Ascending aorta (tissue), 2 donors: ENCODE results near the gene CCDC174. TPM values are rescaled to one million over a fixed set of nuclear protein-coding genes. Genes with fewer than 3 reads are reported as not detected.

Experiments used
- DNase-seq, 2 donors: peaks; one replicate each; pipeline ENCODE4 v3.0.0-alpha.2; 2019; ENCODE audit warnings: low spot score in 2 of 2
- H3K27ac ChIP-seq, 2 donors: fragments of 200-600 bp; sonication (generic); one replicate each; pipeline ENCODE4 v1.5.1; 2016 to 2017; ENCODE audit warnings: mild to moderate bottlenecking in 1 of 2
- H3K27me3 ChIP-seq: fragments of 200-600 bp; sonication (generic); one replicate; pipeline ENCODE4 v1.5.1; 2017
- H3K36me3 ChIP-seq, 2 donors: fragments of 200-600 bp; sonication (generic); one replicate each; pipeline ENCODE4 v1.5.1; 2016
- H3K4me1 ChIP-seq, 2 donors: fragments of 200-600 bp; sonication (generic); one replicate each; pipeline ENCODE4 v1.5.1; 2016 to 2017; ENCODE audit warnings: mild to moderate bottlenecking in 1 of 2
- H3K4me3 ChIP-seq, 2 donors: fragments of 200-600 bp; sonication (generic); one replicate each; pipeline ENCODE4 v1.5.1; 2016 to 2017; ENCODE audit warnings: mild to moderate bottlenecking in 1 of 2
- H3K9me3 ChIP-seq, 2 donors: fragments of 200-600 bp; sonication (generic); one replicate each; pipeline ENCODE4 v1.5.1; 2016
- intact Hi-C: fragments of 100-400 bp; cut with DNase I; formaldehyde crosslinking; loops from one replicate; pipeline ENCODE4 v1.15.1; 2023
- total RNA-seq: library from RNA; depleted of rRNA; stranded (reverse); fragments of >200 nt; gene quantifications from one replicate; pipeline ENCODE4 v1.1.0, GENCODE V29; 2016
- TF ChIP-seq, protein P1 (sequence below), 3 experiments: fragments of 200-600 bp in 2 of 3; fragments of 450-650 bp in 1 of 3; sonication (generic) in 2 of 3; IDR thresholded peaks; one replicate each; pipeline ENCODE4 v1.5.1; 2016 to 2019; ENCODE audit warnings: antibody characterized with exemption in 3 of 3, mild to moderate bottlenecking in 1 of 3, moderate library complexity in 1 of 3

CCDC174 gene
- total RNA-seq, 1 donor from 2014 or later = 5.5 TPM

- Histone ChIP-seq H3K4me1 (no peaks in the 10 kb centered on the region), H3K27me3 (no peaks in the 10 kb centered on the region), H3K36me3 (no peaks in the 10 kb centered on the region), H3K4me3 (no peak overlapping the region), H3K9me3 (no peaks in the 10 kb centered on the region), H3K27ac (no peak overlapping the region)
- intact Hi-C loops = no loop called here
- no peak for DNase-seq
- TF ChIP-seq, protein P1, sequence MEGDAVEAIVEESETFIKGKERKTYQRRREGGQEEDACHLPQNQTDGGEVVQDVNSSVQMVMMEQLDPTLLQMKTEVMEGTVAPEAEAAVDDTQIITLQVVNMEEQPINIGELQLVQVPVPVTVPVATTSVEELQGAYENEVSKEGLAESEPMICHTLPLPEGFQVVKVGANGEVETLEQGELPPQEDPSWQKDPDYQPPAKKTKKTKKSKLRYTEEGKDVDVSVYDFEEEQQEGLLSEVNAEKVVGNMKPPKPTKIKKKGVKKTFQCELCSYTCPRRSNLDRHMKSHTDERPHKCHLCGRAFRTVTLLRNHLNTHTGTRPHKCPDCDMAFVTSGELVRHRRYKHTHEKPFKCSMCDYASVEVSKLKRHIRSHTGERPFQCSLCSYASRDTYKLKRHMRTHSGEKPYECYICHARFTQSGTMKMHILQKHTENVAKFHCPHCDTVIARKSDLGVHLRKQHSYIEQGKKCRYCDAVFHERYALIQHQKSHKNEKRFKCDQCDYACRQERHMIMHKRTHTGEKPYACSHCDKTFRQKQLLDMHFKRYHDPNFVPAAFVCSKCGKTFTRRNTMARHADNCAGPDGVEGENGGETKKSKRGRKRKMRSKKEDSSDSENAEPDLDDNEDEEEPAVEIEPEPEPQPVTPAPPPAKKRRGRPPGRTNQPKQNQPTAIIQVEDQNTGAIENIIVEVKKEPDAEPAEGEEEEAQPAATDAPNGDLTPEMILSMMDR (IDR thresholded peaks at IDR 0.05) = no peak
Measured at GRCh38 chr3:14703791-14704190, 52.2 kb downstream of the CCDC174 start.

- H3K27me3 ChIP-seq = no peaks in the 10 kb centered on the region
- no peak overlapping the region for H3K27ac ChIP-seq
- no peak overlapping the region for H3K4me3 ChIP-seq
- no peaks in the 10 kb centered on the region for H3K36me3 ChIP-seq
- intact Hi-C loops = no loop called here
- DNase-seq = no peak
- TF ChIP-seq, protein P1 (IDR thresholded peaks at IDR 0.05) = no peak
- no peaks in the 10 kb centered on the region for H3K9me3 ChIP-seq
- no peaks in the 10 kb centered on the region for H3K4me1 ChIP-seq
Measured at GRCh38 chr3:14706096-14706495, 54.5 kb downstream of the CCDC174 start.

GRCh38 chr3:14716591-14716990, 65.0 kb downstream of the CCDC174 start:
- no peaks in the 10 kb centered on the region for H3K36me3 ChIP-seq
- TF ChIP-seq, protein P1 (IDR thresholded peaks at IDR 0.05) = no peak
- no peaks in the 10 kb centered on the region for H3K27me3 ChIP-seq
- no peaks in the 10 kb centered on the region for H3K4me1 ChIP-seq
- no peak overlapping the region for H3K27ac ChIP-seq
- peaks cover 0 to 6% of the 10 kb centered on the region in 2 donors for H3K9me3 ChIP-seq
- H3K4me3 ChIP-seq = no peak overlapping the region
- DNase-seq = no peak
- intact Hi-C loops = no loop called here

GRCh38 chr3:14717307-14717706, 65.7 kb downstream of the CCDC174 start:
- no peak for DNase-seq
- Histone ChIP-seq H3K36me3 (no peaks in the 10 kb centered on the region), H3K27me3 (no peaks in the 10 kb centered on the region), H3K27ac (no peak overlapping the region), H3K4me3 (no peak overlapping the region), H3K4me1 (no peaks in the 10 kb centered on the region), H3K9me3 (peaks cover 0 to 3% of the 10 kb centered on the region in 2 donors)
- intact Hi-C loops = no loop called here
- TF ChIP-seq, protein P1 (IDR thresholded peaks at IDR 0.05) = no peak

- intact Hi-C loops = no loop called here
- no peaks in the 10 kb centered on the region for H3K4me1 ChIP-seq
- H3K4me3 ChIP-seq = no peak overlapping the region
- TF ChIP-seq, protein P1 (IDR thresholded peaks at IDR 0.05) = no peak
- no peak overlapping the region for H3K27ac ChIP-seq
- H3K9me3 ChIP-seq = no peaks in the 10 kb centered on the region
- no peak for DNase-seq
- no peaks in the 10 kb centered on the region for H3K36me3 ChIP-seq
- H3K27me3 ChIP-seq = no peaks in the 10 kb centered on the region
Measured at GRCh38 chr3:14718539-14718938, 67.0 kb downstream of the CCDC174 start.

GRCh38 chr3:14719006-14719405, 67.4 kb downstream of the CCDC174 start:
- TF ChIP-seq, protein P1 (IDR thresholded peaks at IDR 0.05) = no peak
- Histone ChIP-seq H3K4me1 (no peaks in the 10 kb centered on the region), H3K4me3 (no peak overlapping the region), H3K27me3 (no peaks in the 10 kb centered on the region), H3K36me3 (no peaks in the 10 kb centered on the region), H3K27ac (no peak overlapping the region), H3K9me3 (no peaks in the 10 kb centered on the region)
- no peak for DNase-seq
- intact Hi-C loops = no loop called here
